Measurements from ENCODE around the gene EPHA4.

The EPHA4 gene

DNA sequence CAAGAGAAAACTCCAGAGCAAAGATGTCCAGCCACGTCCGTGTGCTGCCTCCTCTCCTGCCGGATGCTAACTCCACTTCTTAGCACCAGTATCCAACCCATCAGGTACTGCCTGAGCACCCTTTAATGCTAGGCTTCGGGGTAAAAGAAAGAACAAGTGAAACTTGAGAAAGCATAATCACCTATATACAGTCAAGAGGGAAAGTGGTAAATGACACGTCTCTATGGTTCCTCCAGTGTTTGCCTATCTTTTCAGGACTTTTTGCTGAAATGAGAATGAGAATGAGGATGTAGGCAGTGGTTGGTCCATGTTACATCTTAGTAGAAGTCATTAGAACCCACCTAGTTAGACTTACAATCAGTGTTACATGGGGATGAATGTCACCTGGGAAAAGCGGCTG is 47.9 kb downstream of the EPHA4 start:
- no CpG with 5 or more reads among the region's 6 CpGs for WGBS (ENCODE audit: extremely low coverage, insufficient coverage, low lambda C conversion rate)
- no peaks in the 10 kb centered on the region for H3K27me3 ChIP-seq (ENCODE audit: insufficient read depth, low read length, poor library complexity)
- no peak overlapping the region for H3K23ac ChIP-seq (ENCODE audit: low read length)
- no peak overlapping the region for H2BK120ac ChIP-seq (ENCODE audit: low read depth, low read length)
- no peak overlapping the region for H3K4me3 ChIP-seq (ENCODE audit: low read length)
- H2BK5ac ChIP-seq (ENCODE audit: low read length), result no peak overlapping the region
- no peaks in the 10 kb centered on the region for H3K36me3 ChIP-seq (ENCODE audit: control insufficient read depth, insufficient read depth, low read length)
- H3K4me1 ChIP-seq (ENCODE audit: control insufficient read depth, low read depth, low read length), result peaks cover 5% of the 10 kb centered on the region
- peaks cover 3% of the 10 kb centered on the region for H3K79me1 ChIP-seq (ENCODE audit: low read length)
- no peak for DNase-seq
- no peak overlapping the region for H2AK5ac ChIP-seq (ENCODE audit: low read length)
- no peak overlapping the region for H4K8ac ChIP-seq (ENCODE audit: low read depth, low read length)
- H3K27ac ChIP-seq (ENCODE audit: low read depth, low read length), result no peak overlapping the region
- no peak overlapping the region for H3K4me2 ChIP-seq (ENCODE audit: low read length)
- H3K4ac ChIP-seq (ENCODE audit: low read depth, low read length), result no peak overlapping the region
- H4K5ac ChIP-seq (ENCODE audit: low read length), result no peak overlapping the region
- H2BK15ac ChIP-seq (replicated peaks; ENCODE audit: low read depth), result no peak overlapping the region
- no peak overlapping the region for H3K9ac ChIP-seq (ENCODE audit: low read length)
- no peak overlapping the region for H3K56ac ChIP-seq (ENCODE audit: low read length)
- no peaks in the 10 kb centered on the region for H3K79me2 ChIP-seq (ENCODE audit: control insufficient read depth, insufficient read depth, low read length)
- H3K18ac ChIP-seq (ENCODE audit: low read length), result no peak overlapping the region

DNA sequence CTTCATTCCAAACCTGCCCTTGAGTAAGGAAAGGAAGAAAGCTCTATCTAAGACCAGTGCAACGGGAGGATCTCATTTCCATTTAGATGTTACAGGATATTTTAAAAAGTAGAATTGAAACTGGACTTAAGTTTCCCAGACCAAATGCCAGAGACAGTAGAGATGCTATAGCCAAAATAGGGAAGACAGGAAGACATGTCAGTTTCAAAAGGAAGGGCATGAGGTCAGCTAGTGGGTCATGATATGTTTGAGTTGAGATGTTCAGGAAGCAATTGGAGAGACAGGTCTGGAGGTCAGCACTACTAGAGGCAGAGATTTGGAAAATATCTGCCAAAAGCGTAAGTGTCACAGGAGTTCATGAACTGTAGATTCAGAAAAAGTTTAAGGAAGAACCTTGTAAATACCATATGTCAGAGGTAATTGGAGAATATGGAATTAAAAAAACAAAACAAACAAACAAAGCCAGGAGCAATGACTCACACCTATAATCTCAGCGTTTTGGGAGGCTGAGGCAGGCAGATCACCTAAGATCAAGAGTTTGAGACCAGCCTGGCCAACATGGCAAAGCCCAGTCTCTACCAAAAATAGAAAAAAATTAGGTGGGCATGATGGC is 50.8 kb downstream of the EPHA4 start:
- no peak overlapping the region for H4K5ac ChIP-seq (ENCODE audit: low read length)
- H3K27ac ChIP-seq (ENCODE audit: low read depth, low read length), result no peak overlapping the region
- no peak overlapping the region for H2AK5ac ChIP-seq (ENCODE audit: low read length)
- no peak overlapping the region for H3K56ac ChIP-seq (ENCODE audit: low read length)
- no peak overlapping the region for H3K18ac ChIP-seq (ENCODE audit: low read length)
- H2BK120ac ChIP-seq (ENCODE audit: low read depth, low read length), result no peak overlapping the region
- no peaks in the 10 kb centered on the region for H3K36me3 ChIP-seq (ENCODE audit: control insufficient read depth, insufficient read depth, low read length)
- H3K9ac ChIP-seq (ENCODE audit: low read length), result no peak overlapping the region
- H3K79me2 ChIP-seq (ENCODE audit: control insufficient read depth, insufficient read depth, low read length), result peaks cover 3% of the 10 kb centered on the region
- H3K79me1 ChIP-seq (ENCODE audit: low read length), result peaks cover 3% of the 10 kb centered on the region
- no peak overlapping the region for H3K23ac ChIP-seq (ENCODE audit: low read length)
- no CpG with 5 or more reads among the region's 3 CpGs for WGBS (ENCODE audit: extremely low coverage, insufficient coverage, low lambda C conversion rate)
- H3K4me1 ChIP-seq (ENCODE audit: control insufficient read depth, low read depth, low read length), result peaks cover 11% of the 10 kb centered on the region
- no peak for DNase-seq
- no peak overlapping the region for H3K4ac ChIP-seq (ENCODE audit: low read depth, low read length)
- H2BK15ac ChIP-seq (replicated peaks; ENCODE audit: low read depth), result no peak overlapping the region
- no peak overlapping the region for H3K4me2 ChIP-seq (ENCODE audit: low read length)
- H4K8ac ChIP-seq (ENCODE audit: low read depth, low read length), result no peak overlapping the region
- no peaks in the 10 kb centered on the region for H3K27me3 ChIP-seq (ENCODE audit: insufficient read depth, low read length, poor library complexity)
- no peak overlapping the region for H2BK5ac ChIP-seq (ENCODE audit: low read length)
- no peak overlapping the region for H3K4me3 ChIP-seq (ENCODE audit: low read length)

GRCh38 chr2:221518935-221519625 is 53.0 kb downstream of the EPHA4 start:
- Histone ChIP-seq H2BK5ac (ENCODE audit: low read length) (no peak overlapping the region), H3K23ac (ENCODE audit: low read length) (no peak overlapping the region), H4K8ac (ENCODE audit: low read depth, low read length) (no peak overlapping the region), H3K36me3 (ENCODE audit: control insufficient read depth, insufficient read depth, low read length) (no peaks in the 10 kb centered on the region), H3K79me2 (ENCODE audit: control insufficient read depth, insufficient read depth, low read length) (peaks cover 3% of the 10 kb centered on the region), H4K5ac (ENCODE audit: low read length) (no peak overlapping the region), H3K4me2 (ENCODE audit: low read length) (no peak overlapping the region), H3K56ac (ENCODE audit: low read length) (no peak overlapping the region), H3K4me1 (ENCODE audit: control insufficient read depth, low read depth, low read length) (peaks cover 11% of the 10 kb centered on the region), H3K18ac (ENCODE audit: low read length) (no peak overlapping the region), H2BK15ac (replicated peaks; ENCODE audit: low read depth) (no peak overlapping the region), H2BK120ac (ENCODE audit: low read depth, low read length) (no peak overlapping the region), H3K79me1 (ENCODE audit: low read length) (peaks cover 3% of the 10 kb centered on the region), H3K27ac (ENCODE audit: low read depth, low read length) (no peak overlapping the region), H3K4ac (ENCODE audit: low read depth, low read length) (no peak overlapping the region), H2AK5ac (ENCODE audit: low read length) (no peak overlapping the region), H3K4me3 (ENCODE audit: low read length) (no peak overlapping the region), H3K27me3 (ENCODE audit: insufficient read depth, low read length, poor library complexity) (no peaks in the 10 kb centered on the region), H3K9ac (ENCODE audit: low read length) (no peak overlapping the region)
- no CpG with 5 or more reads among the region's 7 CpGs for WGBS (ENCODE audit: extremely low coverage, insufficient coverage, low lambda C conversion rate)
- DNase-seq, result peak; percentile 65

GRCh38 chr2:221518201-221518934 is 53.7 kb downstream of the EPHA4 start:
- Histone ChIP-seq H4K5ac (ENCODE audit: low read length) (no peak overlapping the region), H3K4ac (ENCODE audit: low read depth, low read length) (no peak overlapping the region), H3K27ac (ENCODE audit: low read depth, low read length) (no peak overlapping the region), H3K4me3 (ENCODE audit: low read length) (no peak overlapping the region), H3K56ac (ENCODE audit: low read length) (peak overlapping the region; percentile 27), H3K79me1 (ENCODE audit: low read length) (peaks cover 3% of the 10 kb centered on the region), H2BK5ac (ENCODE audit: low read length) (no peak overlapping the region), H3K4me1 (ENCODE audit: control insufficient read depth, low read depth, low read length) (peaks cover 11% of the 10 kb centered on the region), H3K79me2 (ENCODE audit: control insufficient read depth, insufficient read depth, low read length) (peaks cover 3% of the 10 kb centered on the region), H3K18ac (ENCODE audit: low read length) (no peak overlapping the region), H2BK15ac (replicated peaks; ENCODE audit: low read depth) (no peak overlapping the region), H3K23ac (ENCODE audit: low read length) (no peak overlapping the region), H2AK5ac (ENCODE audit: low read length) (no peak overlapping the region), H2BK120ac (ENCODE audit: low read depth, low read length) (no peak overlapping the region), H4K8ac (ENCODE audit: low read depth, low read length) (no peak overlapping the region), H3K4me2 (ENCODE audit: low read length) (no peak overlapping the region), H3K36me3 (ENCODE audit: control insufficient read depth, insufficient read depth, low read length) (no peaks in the 10 kb centered on the region), H3K27me3 (ENCODE audit: insufficient read depth, low read length, poor library complexity) (no peaks in the 10 kb centered on the region), H3K9ac (ENCODE audit: low read length) (no peak overlapping the region)
- DNase-seq, result peak; percentile 48
- no CpG with 5 or more reads among the region's 7 CpGs for WGBS (ENCODE audit: extremely low coverage, insufficient coverage, low lambda C conversion rate)

- WGBS (ENCODE audit: extremely low coverage, insufficient coverage, low lambda C conversion rate), result no CpG with 5 or more reads among the region's 5 CpGs
- Histone ChIP-seq H2BK120ac (ENCODE audit: low read depth, low read length) (no peak overlapping the region), H3K4ac (ENCODE audit: low read depth, low read length) (no peak overlapping the region), H2BK15ac (replicated peaks; ENCODE audit: low read depth) (no peak overlapping the region), H3K18ac (ENCODE audit: low read length) (no peak overlapping the region), H3K79me1 (ENCODE audit: low read length) (peaks cover 3% of the 10 kb centered on the region), H3K4me1 (ENCODE audit: control insufficient read depth, low read depth, low read length) (peaks cover 11% of the 10 kb centered on the region), H4K5ac (ENCODE audit: low read length) (no peak overlapping the region), H3K79me2 (ENCODE audit: control insufficient read depth, insufficient read depth, low read length) (peaks cover 3% of the 10 kb centered on the region), H3K9ac (ENCODE audit: low read length) (no peak overlapping the region), H3K4me2 (ENCODE audit: low read length) (no peak overlapping the region), H3K56ac (ENCODE audit: low read length) (no peak overlapping the region), H3K23ac (ENCODE audit: low read length) (no peak overlapping the region), H2AK5ac (ENCODE audit: low read length) (no peak overlapping the region), H2BK5ac (ENCODE audit: low read length) (no peak overlapping the region), H4K8ac (ENCODE audit: low read depth, low read length) (no peak overlapping the region), H3K27me3 (ENCODE audit: insufficient read depth, low read length, poor library complexity) (no peaks in the 10 kb centered on the region), H3K36me3 (ENCODE audit: control insufficient read depth, insufficient read depth, low read length) (no peaks in the 10 kb centered on the region), H3K27ac (ENCODE audit: low read depth, low read length) (no peak overlapping the region), H3K4me3 (ENCODE audit: low read length) (no peak overlapping the region)
- peak; percentile 65 for DNase-seq
These were observed 54.4 kb downstream of the EPHA4 start for GRCh38 chr2:221517696-221518151.
